HEK293 (cell line): ENCODE measurements around the gene TTC33.

Source experiments
- SETDB1 ChIP-seq: IDR thresholded peaks from one replicate; pipeline ENCODE4 v1.6.1; 2017; ENCODE audit warnings: mild to moderate bottlenecking, low read length, moderate library complexity, mixed read lengths; ENCODE audit not compliant: insufficient read length
- ZNF843 ChIP-seq: fragments of 450-650 bp; formaldehyde crosslinking; IDR thresholded peaks from 2 replicates; pipeline ENCODE4 v1.5.1; 2016; ENCODE audit warnings: missing biosample characterization, missing genetic modification characterization
- TF ChIP-seq, protein P1 (sequence below): fragments of 450-650 bp; formaldehyde crosslinking; IDR thresholded peaks from 2 replicates; pipeline ENCODE4 v1.5.1; 2016; ENCODE audit warnings: missing biosample characterization, missing genetic modification characterization
- TF ChIP-seq, protein P2 (sequence below): fragments of 450-650 bp; formaldehyde crosslinking; IDR thresholded peaks from 2 replicates; pipeline ENCODE4 v1.5.1; 2016; ENCODE audit warnings: missing biosample characterization, missing genetic modification characterization

DNA sequence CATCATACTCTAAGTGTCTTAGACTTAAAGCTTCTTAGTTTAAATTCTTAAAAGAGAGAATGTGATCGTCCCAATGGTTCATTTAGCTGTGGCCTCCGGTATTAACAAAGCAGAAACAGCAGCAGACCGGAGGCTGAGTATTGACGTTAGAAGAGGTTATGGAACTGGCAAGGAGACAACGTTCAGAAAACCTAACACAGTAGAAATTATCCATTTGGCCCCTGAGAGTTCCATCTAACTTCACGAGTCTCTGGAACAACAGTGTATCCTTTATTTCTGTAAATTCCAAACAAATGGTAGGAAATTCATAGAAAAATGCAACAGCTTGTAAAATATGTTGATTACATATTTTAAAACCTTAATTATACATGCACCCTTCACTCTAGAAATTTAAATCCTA lies 183.4 kb downstream of the TTC33 start:
- no peak for TF ChIP-seq ZNF843
- TF ChIP-seq, protein P1, sequence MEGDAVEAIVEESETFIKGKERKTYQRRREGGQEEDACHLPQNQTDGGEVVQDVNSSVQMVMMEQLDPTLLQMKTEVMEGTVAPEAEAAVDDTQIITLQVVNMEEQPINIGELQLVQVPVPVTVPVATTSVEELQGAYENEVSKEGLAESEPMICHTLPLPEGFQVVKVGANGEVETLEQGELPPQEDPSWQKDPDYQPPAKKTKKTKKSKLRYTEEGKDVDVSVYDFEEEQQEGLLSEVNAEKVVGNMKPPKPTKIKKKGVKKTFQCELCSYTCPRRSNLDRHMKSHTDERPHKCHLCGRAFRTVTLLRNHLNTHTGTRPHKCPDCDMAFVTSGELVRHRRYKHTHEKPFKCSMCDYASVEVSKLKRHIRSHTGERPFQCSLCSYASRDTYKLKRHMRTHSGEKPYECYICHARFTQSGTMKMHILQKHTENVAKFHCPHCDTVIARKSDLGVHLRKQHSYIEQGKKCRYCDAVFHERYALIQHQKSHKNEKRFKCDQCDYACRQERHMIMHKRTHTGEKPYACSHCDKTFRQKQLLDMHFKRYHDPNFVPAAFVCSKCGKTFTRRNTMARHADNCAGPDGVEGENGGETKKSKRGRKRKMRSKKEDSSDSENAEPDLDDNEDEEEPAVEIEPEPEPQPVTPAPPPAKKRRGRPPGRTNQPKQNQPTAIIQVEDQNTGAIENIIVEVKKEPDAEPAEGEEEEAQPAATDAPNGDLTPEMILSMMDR (tag by site-specific recombination), result no peak
- TF ChIP-seq, protein P2, sequence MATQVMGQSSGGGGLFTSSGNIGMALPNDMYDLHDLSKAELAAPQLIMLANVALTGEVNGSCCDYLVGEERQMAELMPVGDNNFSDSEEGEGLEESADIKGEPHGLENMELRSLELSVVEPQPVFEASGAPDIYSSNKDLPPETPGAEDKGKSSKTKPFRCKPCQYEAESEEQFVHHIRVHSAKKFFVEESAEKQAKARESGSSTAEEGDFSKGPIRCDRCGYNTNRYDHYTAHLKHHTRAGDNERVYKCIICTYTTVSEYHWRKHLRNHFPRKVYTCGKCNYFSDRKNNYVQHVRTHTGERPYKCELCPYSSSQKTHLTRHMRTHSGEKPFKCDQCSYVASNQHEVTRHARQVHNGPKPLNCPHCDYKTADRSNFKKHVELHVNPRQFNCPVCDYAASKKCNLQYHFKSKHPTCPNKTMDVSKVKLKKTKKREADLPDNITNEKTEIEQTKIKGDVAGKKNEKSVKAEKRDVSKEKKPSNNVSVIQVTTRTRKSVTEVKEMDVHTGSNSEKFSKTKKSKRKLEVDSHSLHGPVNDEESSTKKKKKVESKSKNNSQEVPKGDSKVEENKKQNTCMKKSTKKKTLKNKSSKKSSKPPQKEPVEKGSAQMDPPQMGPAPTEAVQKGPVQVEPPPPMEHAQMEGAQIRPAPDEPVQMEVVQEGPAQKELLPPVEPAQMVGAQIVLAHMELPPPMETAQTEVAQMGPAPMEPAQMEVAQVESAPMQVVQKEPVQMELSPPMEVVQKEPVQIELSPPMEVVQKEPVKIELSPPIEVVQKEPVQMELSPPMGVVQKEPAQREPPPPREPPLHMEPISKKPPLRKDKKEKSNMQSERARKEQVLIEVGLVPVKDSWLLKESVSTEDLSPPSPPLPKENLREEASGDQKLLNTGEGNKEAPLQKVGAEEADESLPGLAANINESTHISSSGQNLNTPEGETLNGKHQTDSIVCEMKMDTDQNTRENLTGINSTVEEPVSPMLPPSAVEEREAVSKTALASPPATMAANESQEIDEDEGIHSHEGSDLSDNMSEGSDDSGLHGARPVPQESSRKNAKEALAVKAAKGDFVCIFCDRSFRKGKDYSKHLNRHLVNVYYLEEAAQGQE (tag by site-specific recombination), result no peak
- TF ChIP-seq SETDB1, result no peak
